SKM-1 (cell line): Measurements from ENCODE around the gene GALNT5.
"Not testable (repeated sequence)": the region's sequence is repeated elsewhere in the genome, so short reads cannot be mapped to it uniquely, and the experiment has no call there.

Experiments used
- DNase-seq: peaks from one replicate; lab custom pipeline; 2025; ENCODE audit not compliant: unreplicated experiment; lab: John Stamatoyannopoulos, UW

GALNT5 gene

GRCh38 chr2:157257312-157258252 lies at the start of gene GALNT5:
Gene GALNT5, plus strand, starts transcription at chr2:157257705. Its CDS starts 378 bp downstream, at chr2:157258083.
- DNase-seq = no peak

GRCh38 chr2:157216286-157216965 lies 41.1 kb upstream of the GALNT5 start:
- DNase-seq = no peak

- no peak for DNase-seq
These were observed 40.1 kb upstream of the GALNT5 start for GRCh38 chr2:157217409-157217808.

- no peak for DNase-seq
These were observed 38.6 kb upstream of the GALNT5 start for GRCh38 chr2:157218911-157219310.

- no peak for DNase-seq
These were observed 37.0 kb upstream of the GALNT5 start for GRCh38 chr2:157220502-157220901.

- DNase-seq = no peak
These were observed 36.0 kb upstream of the GALNT5 start for GRCh38 chr2:157221394-157221988.

- DNase-seq = no peak
These were observed 33.8 kb upstream of the GALNT5 start for GRCh38 chr2:157223624-157224205.

- DNase-seq = not testable (repeated sequence)
These were observed 33.1 kb upstream of the GALNT5 start for GRCh38 chr2:157224448-157224847.

- no peak for DNase-seq
These were observed 29.9 kb upstream of the GALNT5 start for GRCh38 chr2:157227592-157227991.

- no peak for DNase-seq
These were observed 28.6 kb upstream of the GALNT5 start for GRCh38 chr2:157228946-157229345.

GRCh38 chr2:157229572-157229971 lies 27.9 kb upstream of the GALNT5 start:
- DNase-seq = no peak

- no peak for DNase-seq
These were observed 26.0 kb upstream of the GALNT5 start for GRCh38 chr2:157231476-157231875.

- no peak for DNase-seq
These were observed 24.0 kb upstream of the GALNT5 start for GRCh38 chr2:157233506-157233905.

GRCh38 chr2:157236404-157236803 lies 21.1 kb upstream of the GALNT5 start:
- DNase-seq = no peak

- DNase-seq = no peak
These were observed 19.2 kb upstream of the GALNT5 start for GRCh38 chr2:157238296-157238695.

GRCh38 chr2:157244691-157245090 lies 12.8 kb upstream of the GALNT5 start:
- no peak for DNase-seq

GRCh38 chr2:157245144-157245840 lies 12.2 kb upstream of the GALNT5 start:
- no peak for DNase-seq

- no peak for DNase-seq
These were observed 11.4 kb upstream of the GALNT5 start for GRCh38 chr2:157245846-157246764.

- no peak for DNase-seq
These were observed 10.6 kb upstream of the GALNT5 start for GRCh38 chr2:157246765-157247407.
